ENCODE results near the gene CNBP.

- TF ChIP-seq EZH2phosphoT487 (IDR thresholded peaks at IDR 0.05; ENCODE audit: unreplicated experiment) (no peak), CTCF (conservative IDR thresholded peaks at IDR 0.05; ENCODE audit: low read depth in 2 of 2) (no peak), EZH2 (IDR thresholded peaks at IDR 0.05; ENCODE audit: low read depth, unreplicated experiment) (no peak)
These were observed 42.7 kb upstream of the CNBP start for GRCh38 chr3:129226374-129226773.
